ENCODE measurements around the gene TTC39C. TPM values are rescaled to one million over a fixed set of nuclear protein-coding genes. Genes with fewer than 3 reads are reported as not detected.
A peak's percentile ranks its signal among the peaks of the same experiment; 100 is the strongest.

TTC39C gene
- total and polyA plus RNA-seq, 5 experiments from 2014 or later, result 36.5 to 83.3 (median 60.6) TPM

GRCh38 chr18:24170360-24170759, 155.8 kb downstream of the TTC39C start:
- H3K4me3 Mint-ChIP-seq, result no peak overlapping the region
- no peak overlapping the region for H3K27ac Mint-ChIP-seq
- no peaks in the 10 kb centered on the region for H3K9me3 Mint-ChIP-seq
- ATAC-seq, result no peak
- no peaks in the 10 kb centered on the region for H3K4me1 Mint-ChIP-seq
- POLR2A ChIA-PET, result no interaction called here
- H3K27me3 Mint-ChIP-seq, result peaks cover 0 to 4% (median 0%) of the 10 kb centered on the region in 5 donors
- H3K36me3 Mint-ChIP-seq, result peaks cover 0 to 4% (median 4%) of the 10 kb centered on the region in 3 donors
- no peak for DNase-seq

DNA sequence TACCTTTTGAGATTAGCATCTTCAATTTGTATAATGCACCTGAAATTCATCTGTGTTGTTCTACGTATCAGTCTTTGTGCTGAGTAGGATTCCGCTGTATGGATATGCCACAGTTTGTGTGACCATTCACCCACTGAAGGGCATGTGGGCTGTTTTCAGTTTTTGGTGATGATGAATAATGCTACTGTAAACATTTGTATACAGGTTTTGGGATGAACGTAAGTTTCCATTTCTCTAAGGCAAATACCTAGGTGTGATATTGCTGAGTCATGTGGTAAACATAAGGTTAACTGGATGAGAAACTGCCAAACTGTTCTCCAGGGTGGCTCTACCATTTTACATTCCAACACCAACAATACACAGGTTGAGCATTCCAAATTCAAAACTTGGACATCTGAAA, 159.4 kb downstream of the TTC39C start:
- Mint-ChIP-seq H3K36me3 (peaks cover 0 to 4% (median 3%) of the 10 kb centered on the region in 3 donors), H3K27me3 (peaks cover 0 to 4% (median 0%) of the 10 kb centered on the region in 5 donors), H3K4me3 (no peak overlapping the region), H3K27ac (peak overlapping the region in 1 of 10 donors; percentile 40), H3K4me1 (peaks cover 0 to 7% (median under 1%) of the 10 kb centered on the region in 4 donors), H3K9me3 (no peaks in the 10 kb centered on the region)
- no peak for DNase-seq
- ATAC-seq, result no peak
- POLR2A ChIA-PET, result no interaction called here

DNA sequence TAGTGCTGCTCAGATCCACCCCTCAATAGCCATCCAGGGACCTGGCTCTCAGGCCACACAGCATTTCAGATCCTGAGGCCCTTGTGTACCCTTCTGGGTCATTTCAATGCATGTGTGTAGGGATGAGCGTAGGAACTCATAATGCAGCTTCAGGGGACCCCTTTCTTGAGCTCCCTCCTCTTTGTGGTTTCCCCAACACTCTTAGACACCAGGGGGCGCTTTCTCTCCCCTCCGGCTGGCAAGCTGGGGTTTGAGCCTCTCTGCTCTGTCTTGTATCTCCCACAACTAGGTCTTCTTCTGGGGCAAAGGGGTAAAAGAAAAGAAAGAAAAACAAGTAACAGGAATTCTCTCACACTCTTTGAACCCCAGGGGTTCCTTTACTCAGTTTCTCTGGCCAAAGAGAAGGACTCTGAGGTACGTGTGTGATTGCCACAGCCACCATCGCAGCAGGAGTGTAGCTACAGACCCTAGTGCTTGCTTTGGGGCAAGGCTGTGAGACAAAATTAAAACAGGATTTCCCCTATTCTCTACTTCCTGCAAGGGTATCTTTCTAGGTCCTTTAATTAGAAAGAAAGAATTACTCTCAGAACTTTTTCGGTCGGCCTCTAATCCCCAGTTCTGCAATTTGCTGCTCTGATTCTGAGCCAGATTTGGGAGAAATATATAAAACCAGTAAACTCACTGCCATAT, 162.3 kb downstream of the TTC39C start:
- POLR2A ChIA-PET, result no interaction called here
- H3K4me1 Mint-ChIP-seq, result peaks cover 0 to 7% (median under 1%) of the 10 kb centered on the region in 4 donors
- H3K27ac Mint-ChIP-seq, result peak overlapping the region in 1 of 10 donors; percentile 75
- H3K36me3 Mint-ChIP-seq, result peaks cover 0 to 4% (median 3%) of the 10 kb centered on the region in 3 donors
- DNase-seq, result peak in 7 of 10 donors; percentile 3 to 33 (median 9)
- peak overlapping the region in 1 of 10 donors; percentile 52 for H3K4me3 Mint-ChIP-seq
- peaks cover 0 to 4% (median 0%) of the 10 kb centered on the region in 5 donors for H3K27me3 Mint-ChIP-seq
- ATAC-seq, result no peak
- no peaks in the 10 kb centered on the region for H3K9me3 Mint-ChIP-seq

DNA sequence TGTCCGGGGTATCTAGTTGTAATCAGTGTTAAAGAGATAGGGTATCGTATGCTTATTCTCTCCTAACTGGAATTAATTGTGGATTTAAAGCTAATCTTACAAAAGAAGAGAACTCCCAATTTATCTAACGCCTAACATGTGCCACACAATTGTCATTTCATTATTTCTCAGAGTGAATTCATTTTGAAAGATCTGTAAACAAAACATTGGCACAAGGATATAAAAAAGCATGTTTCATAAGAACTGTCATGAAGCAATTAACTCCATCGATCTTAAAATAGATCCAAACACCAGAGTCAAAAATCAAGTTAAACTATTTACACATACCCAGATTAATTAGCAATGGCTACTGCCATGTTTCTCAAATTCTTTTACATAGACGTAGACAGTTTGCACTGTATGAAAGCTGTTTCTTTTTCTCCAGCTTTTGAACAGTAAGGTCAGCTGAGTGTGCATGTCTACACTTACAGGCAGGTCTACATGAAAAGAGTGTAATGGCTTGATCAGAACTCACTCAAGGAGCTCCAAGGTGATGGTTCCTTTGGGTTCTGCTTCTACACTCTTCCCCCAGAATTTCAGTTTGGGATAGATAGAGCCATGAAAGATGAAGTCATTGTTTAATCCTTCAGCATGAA, 163.1 kb downstream of the TTC39C start:
- no peak for ATAC-seq
- Mint-ChIP-seq H3K36me3 (peaks cover 0 to 4% (median 3%) of the 10 kb centered on the region in 3 donors), H3K4me1 (peaks cover 0 to 7% (median under 1%) of the 10 kb centered on the region in 4 donors), H3K27ac (no peak overlapping the region), H3K4me3 (no peak overlapping the region), H3K9me3 (no peaks in the 10 kb centered on the region), H3K27me3 (peaks cover 0 to 4% (median 0%) of the 10 kb centered on the region in 5 donors)
- POLR2A ChIA-PET, result no interaction called here
- no peak for DNase-seq

DNA sequence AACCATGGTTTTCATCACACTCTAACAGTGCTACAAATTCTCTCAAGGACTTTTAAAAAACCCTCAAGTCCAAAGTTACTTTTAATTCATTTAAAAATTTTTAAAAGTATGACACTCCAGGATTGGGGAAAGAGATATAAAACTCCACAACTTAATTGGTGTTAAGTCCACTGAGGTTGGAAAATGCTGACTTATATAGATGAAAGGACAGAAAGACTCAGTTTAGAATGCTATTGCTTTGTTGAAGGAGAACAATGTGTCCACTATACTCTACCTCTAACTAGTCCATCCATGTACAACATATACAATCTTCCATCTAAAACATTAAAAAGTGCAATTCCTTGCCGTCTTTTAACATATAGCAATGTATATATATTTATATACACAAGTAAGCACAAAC, 165.5 kb downstream of the TTC39C start:
- POLR2A ChIA-PET, result no interaction called here
- DNase-seq, result no peak
- Mint-ChIP-seq H3K27me3 (peaks cover 0 to 4% (median 0%) of the 10 kb centered on the region in 5 donors), H3K4me1 (peaks cover 0 to 7% (median under 1%) of the 10 kb centered on the region in 4 donors), H3K9me3 (no peaks in the 10 kb centered on the region), H3K27ac (no peak overlapping the region), H3K4me3 (no peak overlapping the region), H3K36me3 (peaks cover 0 to 4% (median 0%) of the 10 kb centered on the region in 3 donors)
- no peak for ATAC-seq

DNA sequence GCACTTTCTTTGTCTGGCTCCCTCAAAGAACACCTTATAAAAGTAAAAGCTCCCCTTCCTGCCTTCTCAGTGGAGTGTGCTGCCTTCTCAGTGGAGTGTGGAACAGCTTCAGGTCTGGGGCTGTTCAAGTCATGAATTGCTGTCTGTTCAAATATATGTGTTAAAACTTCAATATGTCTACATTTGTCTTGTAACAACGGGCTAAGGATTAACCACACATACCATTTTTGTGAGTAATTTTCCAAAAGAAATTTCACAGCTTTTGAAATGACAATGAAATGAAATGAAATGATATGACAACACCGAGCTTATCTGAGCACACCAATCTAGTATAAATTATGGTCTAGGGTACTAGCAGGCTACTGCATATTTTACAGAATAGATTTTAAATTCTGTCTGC, 167.3 kb downstream of the TTC39C start:
- Mint-ChIP-seq H3K36me3 (peaks cover 0 to 4% (median 0%) of the 10 kb centered on the region in 3 donors), H3K27me3 (peaks cover 0 to 4% (median 0%) of the 10 kb centered on the region in 5 donors), H3K27ac (no peak overlapping the region), H3K9me3 (no peaks in the 10 kb centered on the region), H3K4me1 (peaks cover 0 to 2% (median under 1%) of the 10 kb centered on the region in 4 donors), H3K4me3 (no peak overlapping the region)
- no peak for ATAC-seq
- DNase-seq, result no peak
- POLR2A ChIA-PET, result no interaction called here

Other genes with a start within 250 kb of the TTC39C start
- 1 to 10 TPM; 2.1 to 3.3 TPM for gene CABYR, start 124.3 kb downstream of the TTC39C start, total RNA-seq
- gene CABYR, start 124.3 kb downstream of the TTC39C start, polyA plus RNA-seq, result under 1 TPM in 2 of 3 donors, not detected in 1; 0.28 to 0.46 TPM